ENCODE measurements around the gene COG3.

GRCh38 chr13:45415112-45415511 is 49.6 kb upstream of the COG3 start:
- TF ChIP-seq CTCF (IDR thresholded peaks at IDR 0.05 in 4 of 5, conservative IDR thresholded peaks at IDR 0.05 in 1 of 5) (no peak), POLR2A (IDR thresholded peaks at IDR 0.05) (no peak)

All from gastrocnemius medialis (tissue), 4 donors.